Dendritic cell treated with granulocyte-macrophage colony-stimulating factor and Interleukin-4, amounts not matched to agents 40 ng/mL and 50 ng/mL, for 4 days (primary cell): ENCODE data around the gene MATN3.
A peak's percentile ranks its signal among the peaks of the same experiment; 100 is the strongest.

Source experiments
- H3K27ac Mint-ChIP-seq: one replicate; pipeline ENCODE4 v1.8.0; 2022; ENCODE audit warnings: mild to moderate bottlenecking, mixed read lengths
- H3K27me3 Mint-ChIP-seq: one replicate; pipeline ENCODE4 v1.8.0; 2022; ENCODE audit warnings: mild to moderate bottlenecking, mixed read lengths
- H3K36me3 Mint-ChIP-seq: one replicate; pipeline ENCODE4 v1.8.0; 2022; ENCODE audit warnings: low read depth, mixed read lengths
- H3K4me1 Mint-ChIP-seq: one replicate; pipeline ENCODE4 v1.8.0; 2022; ENCODE audit warnings: low read depth, mixed read lengths
- H3K4me3 Mint-ChIP-seq: one replicate; pipeline ENCODE4 v1.8.0; 2022; ENCODE audit warnings: mild to moderate bottlenecking, moderate library complexity, mixed read lengths
- H3K9me3 Mint-ChIP-seq: one replicate; pipeline ENCODE4 v1.8.0; 2022; ENCODE audit warnings: mixed read lengths
- intact Hi-C: fragments of 100-400 bp; cut with micrococcal nuclease; formaldehyde crosslinking; loops from one replicate; pipeline ENCODE4 v1.15.0; 2022

The MATN3 gene

DNA sequence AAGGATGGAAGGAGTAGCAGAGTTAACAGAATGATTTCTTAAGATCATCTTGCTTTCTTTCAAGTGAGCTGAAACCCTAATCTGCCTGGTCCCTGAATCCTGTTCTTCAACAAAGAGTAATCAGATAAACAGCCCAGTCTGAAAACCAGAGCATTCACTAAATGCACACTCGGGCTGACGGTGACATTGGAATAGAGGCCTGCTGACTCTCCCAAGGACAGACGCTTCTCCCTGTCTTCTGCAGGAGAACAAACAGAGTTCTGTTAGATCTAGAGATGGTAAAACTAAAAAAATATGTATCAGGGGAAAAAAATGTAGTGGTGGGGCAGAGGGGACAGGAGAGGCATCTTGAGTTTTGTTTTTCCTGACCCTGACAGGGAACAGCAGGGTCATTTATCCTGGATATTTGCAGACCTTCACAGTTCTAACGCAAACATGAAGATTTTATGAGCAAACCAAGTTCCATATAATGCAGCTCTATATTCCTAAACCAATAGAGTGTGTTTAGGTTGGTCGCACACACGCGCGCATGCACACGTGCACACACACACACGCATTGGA, 7.3 kb downstream of the MATN3 start:
- Mint-ChIP-seq H3K27me3 (peaks cover 19% of the 10 kb centered on the region), H3K27ac (no peak overlapping the region)

DNA sequence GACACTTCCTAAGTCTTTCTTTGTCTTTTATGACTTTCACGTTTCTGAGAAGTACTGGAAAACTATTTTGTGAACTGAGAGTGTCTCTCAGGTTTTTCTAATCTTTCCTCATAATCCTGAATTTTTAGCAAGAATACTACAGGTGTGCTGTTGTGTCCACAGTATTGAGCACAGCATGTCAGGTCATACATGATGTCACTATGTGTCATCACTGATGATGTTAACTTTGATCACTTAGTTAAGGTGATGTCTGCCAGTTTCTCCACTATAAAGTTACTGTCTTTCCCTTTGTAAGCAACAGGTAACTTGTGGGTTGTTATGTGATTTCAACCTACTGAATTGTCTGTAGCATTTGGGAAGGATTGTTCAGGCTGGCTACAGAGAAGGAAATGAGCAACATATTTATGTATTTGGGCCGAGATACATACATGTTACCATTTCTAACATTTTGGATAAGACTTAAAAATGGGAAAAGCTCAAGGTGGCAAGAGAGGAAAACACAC, 11.1 kb downstream of the MATN3 start:
- no peak overlapping the region for H3K4me3 Mint-ChIP-seq
- H3K4me1 Mint-ChIP-seq, result no peaks in the 10 kb centered on the region
- H3K9me3 Mint-ChIP-seq, result no peaks in the 10 kb centered on the region
- H3K27me3 Mint-ChIP-seq, result peaks cover 5% of the 10 kb centered on the region
- intact Hi-C loops, result no loop called here
- no peak overlapping the region for H3K27ac Mint-ChIP-seq
- H3K36me3 Mint-ChIP-seq, result no peaks in the 10 kb centered on the region

More for the DNA sequence above, 7.3 kb downstream of the MATN3 start:
- H3K4me1 Mint-ChIP-seq, result no peaks in the 10 kb centered on the region
- H3K9me3 Mint-ChIP-seq, result no peaks in the 10 kb centered on the region
- H3K4me3 Mint-ChIP-seq, result no peak overlapping the region
- H3K36me3 Mint-ChIP-seq, result no peaks in the 10 kb centered on the region
- intact Hi-C loops, result no loop called here

DNA sequence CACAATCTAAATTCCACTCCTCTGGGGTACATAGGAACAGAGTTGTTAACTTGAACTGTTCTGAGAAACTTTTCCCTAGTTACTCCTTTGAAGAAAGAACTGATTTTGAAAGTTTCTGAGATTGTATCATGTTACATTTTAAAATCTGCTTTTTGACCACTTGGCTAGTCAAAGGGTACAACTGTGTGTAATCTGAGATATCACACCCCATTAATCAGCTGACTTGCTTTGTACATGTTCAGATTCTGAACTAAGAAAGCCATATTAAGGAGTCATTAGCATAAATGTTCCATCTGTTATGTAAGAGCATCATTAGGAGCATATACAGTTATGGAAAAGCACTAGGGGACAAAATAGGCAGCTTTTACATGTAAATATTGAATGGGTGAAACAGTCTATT, 18.7 kb downstream of the MATN3 start:
- H3K4me1 Mint-ChIP-seq, result peaks cover 10% of the 10 kb centered on the region
- H3K27me3 Mint-ChIP-seq, result peaks cover 27% of the 10 kb centered on the region
- H3K36me3 Mint-ChIP-seq, result peaks cover 6% of the 10 kb centered on the region
- no peaks in the 10 kb centered on the region for H3K9me3 Mint-ChIP-seq
- H3K27ac Mint-ChIP-seq, result no peak overlapping the region
- H3K4me3 Mint-ChIP-seq, result no peak overlapping the region
- intact Hi-C loops, result loop anchor here (5.0 kb wide), 1 partner anchor 91 kb away; the partner anchor contains the start of gene TTC32

GRCh38 chr2:19991895-19992294, 20.6 kb downstream of the MATN3 start:
- H3K4me1 Mint-ChIP-seq, result peaks cover 10% of the 10 kb centered on the region
- H3K36me3 Mint-ChIP-seq, result peaks cover 6% of the 10 kb centered on the region
- H3K27ac Mint-ChIP-seq, result no peak overlapping the region
- H3K27me3 Mint-ChIP-seq, result peaks cover 27% of the 10 kb centered on the region
- no peaks in the 10 kb centered on the region for H3K9me3 Mint-ChIP-seq
- intact Hi-C loops, result loop anchor here (2.0 to 5.0 kb wide), 2 partner anchors 59 to 90 kb away; partner anchors contain the start of genes LAPTM4A and TTC32
- no peak overlapping the region for H3K4me3 Mint-ChIP-seq

DNA sequence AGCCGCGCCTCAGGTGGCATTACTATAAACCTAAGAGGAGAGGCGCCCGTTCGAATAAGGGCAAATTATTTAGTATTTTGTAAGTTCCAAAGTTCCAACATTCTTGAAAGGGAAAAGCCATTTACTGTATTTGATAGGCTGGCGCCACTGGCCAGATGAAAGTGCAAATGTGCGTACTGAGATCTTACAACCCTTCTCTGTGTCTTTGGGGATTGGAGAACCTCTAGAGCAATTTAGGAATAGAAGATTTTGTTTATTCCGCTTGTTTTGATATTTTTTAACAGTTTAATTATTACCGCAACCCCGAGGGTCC, 22.1 kb downstream of the MATN3 start:
- Mint-ChIP-seq H3K4me1 (peaks cover 17% of the 10 kb centered on the region), H3K27me3 (peaks cover 24% of the 10 kb centered on the region), H3K27ac (no peak overlapping the region), H3K4me3 (peak overlapping the region; percentile 90), H3K9me3 (no peaks in the 10 kb centered on the region), H3K36me3 (peaks cover 6% of the 10 kb centered on the region)
- intact Hi-C loops, result loop anchor here (2.0 to 5.0 kb wide), 2 partner anchors 60 to 88 kb away; partner anchors contain the start of genes LAPTM4A and TTC32

GRCh38 chr2:19989667-19990415, 22.6 kb downstream of the MATN3 start, which contains the start of gene WDR35:
Gene WDR35, minus strand, starts transcription at chr2:19990105. Its CDS starts 90 bp downstream, at chr2:19990015.
- H3K27ac Mint-ChIP-seq, result peak within 1 kb of the TSS; percentile 78
- H3K4me1 Mint-ChIP-seq, result peaks cover 17% of the 10 kb centered on the region
- peaks cover 6% of the 10 kb centered on the region for H3K36me3 Mint-ChIP-seq
- peak within 1 kb of the TSS; percentile 90 for H3K4me3 Mint-ChIP-seq
- H3K27me3 Mint-ChIP-seq, result peaks cover 24% of the 10 kb centered on the region
- intact Hi-C loops, result loop anchor here (2.0 to 5.0 kb wide), 2 partner anchors 61 to 88 kb away; partner anchors contain the start of genes LAPTM4A and TTC32
- H3K9me3 Mint-ChIP-seq, result no peaks in the 10 kb centered on the region

- peaks cover 24% of the 10 kb centered on the region for H3K27me3 Mint-ChIP-seq
- H3K9me3 Mint-ChIP-seq, result no peaks in the 10 kb centered on the region
- H3K36me3 Mint-ChIP-seq, result peaks cover 6% of the 10 kb centered on the region
- intact Hi-C loops, result no loop called here
- peak overlapping the region; percentile 78 for H3K27ac Mint-ChIP-seq
- H3K4me1 Mint-ChIP-seq, result peaks cover 17% of the 10 kb centered on the region
- H3K4me3 Mint-ChIP-seq, result peak overlapping the region; percentile 90
Measured at GRCh38 chr2:19989342-19989666, 23.2 kb downstream of the MATN3 start.

DNA sequence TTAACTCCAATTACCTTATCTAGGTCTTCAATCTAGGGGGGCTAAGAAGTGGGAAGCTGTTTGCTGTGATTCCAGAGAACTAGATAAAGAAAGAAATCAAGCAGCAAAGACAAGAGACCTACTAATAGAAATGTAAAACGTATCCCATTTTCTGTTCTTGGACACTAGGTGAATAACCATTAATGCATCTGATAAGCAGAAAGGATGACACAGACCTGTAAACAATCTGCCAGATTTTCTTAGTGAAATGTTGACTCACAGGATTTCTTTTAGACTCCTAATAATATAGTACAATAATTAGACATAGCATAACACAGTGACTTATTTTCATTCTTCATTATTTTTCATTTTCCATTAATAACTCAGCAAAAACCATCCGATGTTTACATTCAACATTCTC, 23.9 kb downstream of the MATN3 start:
- no peak overlapping the region for H3K4me3 Mint-ChIP-seq
- no peak overlapping the region for H3K27ac Mint-ChIP-seq
- H3K36me3 Mint-ChIP-seq, result peaks cover 6% of the 10 kb centered on the region
- no peaks in the 10 kb centered on the region for H3K9me3 Mint-ChIP-seq
- peaks cover 17% of the 10 kb centered on the region for H3K4me1 Mint-ChIP-seq
- peaks cover 24% of the 10 kb centered on the region for H3K27me3 Mint-ChIP-seq
- intact Hi-C loops, result no loop called here

DNA sequence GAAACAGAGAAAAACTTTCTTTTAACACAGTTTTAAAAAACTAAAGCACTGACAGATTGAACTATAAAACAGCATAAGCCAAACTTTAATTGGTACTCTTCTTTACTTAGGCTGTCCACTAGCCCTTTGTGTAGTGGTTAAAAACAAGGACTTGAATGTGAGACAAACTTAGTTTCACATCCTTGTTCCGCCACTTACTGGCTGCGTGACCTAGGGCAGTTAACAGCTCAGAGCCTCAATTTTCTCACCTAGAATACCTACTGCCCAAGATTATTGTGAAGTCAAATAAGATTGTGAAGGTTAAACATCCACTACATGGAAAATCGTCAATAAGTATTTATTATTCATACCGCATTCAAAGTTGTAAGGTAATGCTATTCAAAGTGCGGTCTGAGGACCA, 24.5 kb downstream of the MATN3 start:
- peaks cover 6% of the 10 kb centered on the region for H3K36me3 Mint-ChIP-seq
- peaks cover 17% of the 10 kb centered on the region for H3K4me1 Mint-ChIP-seq
- intact Hi-C loops, result no loop called here
- H3K27me3 Mint-ChIP-seq, result peaks cover 18% of the 10 kb centered on the region
- no peaks in the 10 kb centered on the region for H3K9me3 Mint-ChIP-seq
- no peak overlapping the region for H3K4me3 Mint-ChIP-seq
- no peak overlapping the region for H3K27ac Mint-ChIP-seq

GRCh38 chr2:19982268-19982667, 30.2 kb downstream of the MATN3 start:
- intact Hi-C loops, result no loop called here
- Mint-ChIP-seq H3K27ac (no peak overlapping the region), H3K27me3 (no peaks in the 10 kb centered on the region), H3K4me1 (peaks cover 8% of the 10 kb centered on the region), H3K9me3 (no peaks in the 10 kb centered on the region), H3K4me3 (no peak overlapping the region), H3K36me3 (no peaks in the 10 kb centered on the region)

- Mint-ChIP-seq H3K9me3 (no peaks in the 10 kb centered on the region), H3K4me1 (no peaks in the 10 kb centered on the region), H3K36me3 (no peaks in the 10 kb centered on the region), H3K4me3 (no peak overlapping the region), H3K27ac (no peak overlapping the region), H3K27me3 (no peaks in the 10 kb centered on the region)
- intact Hi-C loops, result no loop called here
Measured at GRCh38 chr2:19979932-19980331, 32.5 kb downstream of the MATN3 start.

DNA sequence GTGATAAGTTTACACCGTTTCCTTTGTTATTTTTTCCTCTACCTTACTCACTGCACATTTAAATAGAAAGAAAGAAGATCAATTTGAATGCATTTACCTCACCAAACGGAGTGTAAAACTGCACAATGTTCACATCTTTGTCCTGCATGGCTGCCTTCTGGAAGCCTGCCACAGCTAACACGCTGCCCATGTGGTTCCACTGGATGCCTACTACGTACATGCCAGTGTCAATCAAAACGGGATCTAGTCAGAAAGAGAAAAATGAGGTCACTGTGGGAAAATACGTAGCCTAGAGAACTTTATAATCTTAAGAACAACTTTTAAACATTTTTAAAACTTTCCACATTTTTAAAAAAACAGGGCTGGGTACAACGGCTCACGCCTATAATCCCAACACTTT, 39.0 kb downstream of the MATN3 start:
- intact Hi-C loops, result no loop called here
- no peak overlapping the region for H3K27ac Mint-ChIP-seq
- no peaks in the 10 kb centered on the region for H3K4me1 Mint-ChIP-seq
- no peaks in the 10 kb centered on the region for H3K27me3 Mint-ChIP-seq
- no peak overlapping the region for H3K4me3 Mint-ChIP-seq
- no peaks in the 10 kb centered on the region for H3K9me3 Mint-ChIP-seq
- peaks cover 4% of the 10 kb centered on the region for H3K36me3 Mint-ChIP-seq

GRCh38 chr2:19971691-19972090, 40.8 kb downstream of the MATN3 start:
- Mint-ChIP-seq H3K36me3 (peaks cover 4% of the 10 kb centered on the region), H3K4me3 (no peak overlapping the region), H3K27ac (no peak overlapping the region), H3K4me1 (no peaks in the 10 kb centered on the region), H3K9me3 (no peaks in the 10 kb centered on the region), H3K27me3 (no peaks in the 10 kb centered on the region)
- intact Hi-C loops, result no loop called here

GRCh38 chr2:19963386-19963785, 49.1 kb downstream of the MATN3 start:
- intact Hi-C loops, result no loop called here
- Mint-ChIP-seq H3K27ac (no peak overlapping the region), H3K9me3 (no peaks in the 10 kb centered on the region), H3K4me3 (no peak overlapping the region), H3K4me1 (peaks cover 5% of the 10 kb centered on the region), H3K27me3 (no peaks in the 10 kb centered on the region), H3K36me3 (no peaks in the 10 kb centered on the region)
